GM19395 (cell line): ENCODE data around the gene ITGB1.

Experiments
- ATAC-seq: cut with Tn5 transposase; IDR thresholded peaks from one replicate; pipeline ENCODE4 v1.9.1; 2021; ENCODE audit warnings: mild to moderate bottlenecking, moderate library complexity; ENCODE audit not compliant: unreplicated experiment

ITGB1 gene

DNA sequence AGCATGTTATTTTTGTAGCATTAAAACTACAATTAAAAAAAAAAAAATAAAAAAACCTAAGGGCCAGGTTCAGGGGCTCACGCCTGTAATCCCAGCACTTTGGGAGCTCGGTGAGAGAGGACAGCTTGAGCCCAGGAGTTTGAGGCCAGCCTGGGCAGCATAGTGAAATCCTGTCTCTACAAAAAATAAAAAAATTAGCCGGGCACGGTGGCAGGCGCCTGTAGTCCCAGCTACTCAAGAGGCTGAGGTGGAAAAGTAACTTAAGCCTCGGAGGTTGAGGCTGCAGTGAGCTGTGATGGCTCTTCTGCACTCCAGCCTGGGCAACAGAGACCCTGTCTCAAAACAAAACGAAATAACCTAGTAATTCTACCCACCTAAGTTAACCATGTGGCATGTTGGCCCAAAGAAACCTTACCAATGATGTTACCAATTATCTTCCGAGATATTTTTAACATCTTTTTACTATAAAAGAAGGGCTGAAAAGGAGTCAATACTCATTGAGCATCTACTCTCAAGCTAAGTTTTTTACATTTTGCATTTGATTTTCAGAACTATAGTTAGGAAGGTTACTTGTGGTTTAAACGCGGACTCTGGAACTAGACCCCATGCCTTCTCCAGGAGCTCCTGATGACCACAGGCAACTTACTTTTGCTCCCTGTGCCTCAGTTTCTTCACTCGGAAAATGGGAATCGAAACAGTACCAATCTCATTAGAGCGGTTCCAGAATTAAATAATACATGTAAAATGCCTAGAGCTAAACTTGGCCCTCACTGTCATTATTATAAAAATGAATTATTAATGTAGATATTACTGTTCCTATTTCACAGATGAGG is 1.4 kb downstream of the ITGB1 start:
- no peak for ATAC-seq

- no peak for ATAC-seq
Observed at GRCh38 chr10:32955790-32956189, 2.2 kb downstream of the ITGB1 start.

GRCh38 chr10:32955299-32955772 is 2.7 kb downstream of the ITGB1 start:
- ATAC-seq, result no peak

DNA sequence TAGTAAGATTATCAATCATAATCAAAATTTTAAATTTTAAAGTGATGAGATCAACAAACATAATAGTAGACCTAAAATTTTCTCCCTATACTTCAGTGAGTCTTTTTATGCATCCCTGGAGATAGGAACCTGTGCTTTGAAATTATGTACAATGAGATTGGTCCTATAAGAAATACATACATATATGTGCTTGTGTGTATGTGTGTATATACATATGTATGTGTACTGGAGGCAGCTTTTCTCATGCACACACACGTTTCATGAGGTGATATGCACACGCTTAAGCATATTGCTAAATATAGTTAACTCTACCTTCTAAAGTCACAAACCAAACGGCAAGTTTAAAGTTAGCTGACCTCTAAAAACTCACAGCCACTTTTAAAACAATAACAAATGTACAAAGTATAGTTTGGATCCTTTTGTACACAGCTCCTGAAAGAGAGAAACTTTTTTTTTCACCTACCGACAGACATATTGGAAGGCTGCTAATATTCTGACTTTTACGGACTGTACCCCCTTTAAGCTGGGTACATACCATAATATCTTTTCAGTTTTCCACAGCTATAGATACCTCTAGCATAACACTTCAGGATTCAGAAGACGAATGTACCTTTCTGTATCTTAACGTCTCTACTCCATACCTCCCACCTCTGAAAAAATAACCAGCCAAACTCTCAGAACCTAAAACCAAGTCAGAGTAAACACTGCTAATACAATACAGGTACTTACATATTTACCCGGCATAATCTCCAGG is 3.3 kb downstream of the ITGB1 start:
- ATAC-seq, result no peak

- ATAC-seq, result no peak
Observed at GRCh38 chr10:32954080-32954479, 4.0 kb downstream of the ITGB1 start.

- no peak for ATAC-seq
Observed at GRCh38 chr10:32953277-32953927, 4.6 kb downstream of the ITGB1 start.

GRCh38 chr10:32952541-32953276 is 5.3 kb downstream of the ITGB1 start:
- no peak for ATAC-seq

DNA sequence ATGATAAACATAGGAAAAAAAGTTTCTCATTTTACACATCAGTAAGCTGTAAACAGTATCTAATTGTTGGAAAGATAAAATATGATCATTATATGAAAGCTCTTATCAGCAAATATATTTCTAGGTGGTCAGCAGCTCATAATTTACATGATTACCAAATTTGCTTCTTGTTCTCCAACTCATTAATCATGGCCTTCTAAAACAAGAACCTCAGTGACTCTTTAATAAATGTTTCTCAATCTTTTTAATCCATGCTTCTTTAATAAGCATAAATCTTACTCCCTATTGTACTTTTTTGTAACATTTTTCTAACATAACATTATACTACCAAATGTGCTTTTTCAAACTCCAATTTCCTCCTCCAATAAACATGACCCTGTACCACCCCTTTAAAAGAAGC is 5.9 kb downstream of the ITGB1 start:
- ATAC-seq, result no peak

DNA sequence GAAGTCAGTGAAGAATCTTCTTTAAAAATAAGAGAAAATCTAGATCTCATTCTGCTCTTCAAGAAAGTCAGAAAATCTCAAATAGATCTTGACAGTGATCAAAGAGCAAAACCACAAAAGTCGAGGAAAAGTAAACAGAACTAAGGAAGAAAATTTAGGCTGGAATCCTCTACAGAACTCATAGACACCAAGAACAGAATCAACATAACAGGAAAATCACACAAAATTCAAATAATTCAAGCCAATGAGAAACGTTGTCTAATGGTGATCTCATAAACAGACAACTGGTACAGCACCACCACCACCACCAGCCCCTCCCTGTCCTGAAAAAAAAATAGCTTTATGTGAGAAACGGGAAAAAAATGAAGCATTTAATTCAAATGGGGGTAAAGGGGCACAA is 6.9 kb downstream of the ITGB1 start:
- ATAC-seq, result no peak

GRCh38 chr10:32950591-32951108 is 7.4 kb downstream of the ITGB1 start:
- ATAC-seq, result no peak

DNA sequence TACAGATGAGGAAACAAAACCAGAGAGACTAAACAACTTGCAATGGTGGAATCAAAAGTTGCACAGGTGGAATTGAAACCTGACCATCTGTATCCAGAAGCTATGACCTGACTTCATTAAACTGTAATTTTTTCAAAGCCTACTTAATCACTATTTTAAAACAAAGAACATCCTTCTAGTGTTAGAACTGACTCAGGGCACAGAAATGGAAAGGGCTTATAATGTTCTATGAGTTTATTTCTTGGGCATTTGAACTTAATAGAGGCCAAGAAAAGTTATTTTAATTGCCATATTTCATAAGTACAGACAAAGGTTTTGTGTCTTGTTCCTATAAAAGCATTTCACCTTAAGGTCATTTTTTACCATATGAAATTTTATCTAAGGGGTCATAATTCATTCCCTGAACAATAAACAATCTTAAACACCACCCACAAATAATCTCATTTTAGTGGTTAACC is 8.8 kb downstream of the ITGB1 start:
- peak; percentile 44 for ATAC-seq

DNA sequence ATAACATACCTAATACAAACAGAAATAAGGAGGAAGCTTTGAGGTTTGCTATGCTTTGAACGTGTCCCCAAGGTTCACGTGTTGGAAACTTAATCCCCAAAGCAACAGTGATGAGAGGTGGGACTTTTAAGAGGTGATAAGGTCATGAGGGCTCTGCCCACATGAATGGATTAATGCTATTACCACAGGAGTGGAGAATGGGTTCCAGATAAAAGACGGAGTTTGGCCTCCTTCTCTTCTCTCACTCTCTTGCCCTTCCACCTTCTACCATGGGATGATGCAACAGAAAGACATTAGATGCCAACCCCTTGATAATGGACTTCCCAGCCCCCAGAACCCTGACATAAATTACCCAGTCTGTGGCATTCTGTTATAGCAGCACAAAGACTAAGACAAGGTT is 9.6 kb downstream of the ITGB1 start:
- ATAC-seq, result no peak

DNA sequence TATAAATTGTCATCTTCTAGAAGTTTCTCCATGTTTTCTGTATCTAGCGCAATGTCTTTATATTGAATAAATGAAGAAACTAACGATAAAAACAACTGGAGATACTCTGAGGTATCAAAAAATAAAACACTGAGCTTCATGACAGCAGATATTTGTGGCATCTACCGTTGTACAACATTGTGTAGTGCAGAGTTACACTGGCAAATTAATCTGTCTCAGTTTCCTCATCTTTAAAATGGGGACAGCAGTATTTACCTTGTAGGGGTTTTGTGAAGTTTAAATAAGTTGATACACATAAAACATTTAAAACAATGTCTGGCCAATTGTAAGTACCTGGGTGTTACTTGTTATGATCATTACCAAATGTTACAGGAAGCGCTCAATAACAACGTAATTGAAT is 10.4 kb downstream of the ITGB1 start:
- ATAC-seq, result no peak

GRCh38 chr10:32946108-32946507 is 11.9 kb downstream of the ITGB1 start:
- ATAC-seq, result no peak

DNA sequence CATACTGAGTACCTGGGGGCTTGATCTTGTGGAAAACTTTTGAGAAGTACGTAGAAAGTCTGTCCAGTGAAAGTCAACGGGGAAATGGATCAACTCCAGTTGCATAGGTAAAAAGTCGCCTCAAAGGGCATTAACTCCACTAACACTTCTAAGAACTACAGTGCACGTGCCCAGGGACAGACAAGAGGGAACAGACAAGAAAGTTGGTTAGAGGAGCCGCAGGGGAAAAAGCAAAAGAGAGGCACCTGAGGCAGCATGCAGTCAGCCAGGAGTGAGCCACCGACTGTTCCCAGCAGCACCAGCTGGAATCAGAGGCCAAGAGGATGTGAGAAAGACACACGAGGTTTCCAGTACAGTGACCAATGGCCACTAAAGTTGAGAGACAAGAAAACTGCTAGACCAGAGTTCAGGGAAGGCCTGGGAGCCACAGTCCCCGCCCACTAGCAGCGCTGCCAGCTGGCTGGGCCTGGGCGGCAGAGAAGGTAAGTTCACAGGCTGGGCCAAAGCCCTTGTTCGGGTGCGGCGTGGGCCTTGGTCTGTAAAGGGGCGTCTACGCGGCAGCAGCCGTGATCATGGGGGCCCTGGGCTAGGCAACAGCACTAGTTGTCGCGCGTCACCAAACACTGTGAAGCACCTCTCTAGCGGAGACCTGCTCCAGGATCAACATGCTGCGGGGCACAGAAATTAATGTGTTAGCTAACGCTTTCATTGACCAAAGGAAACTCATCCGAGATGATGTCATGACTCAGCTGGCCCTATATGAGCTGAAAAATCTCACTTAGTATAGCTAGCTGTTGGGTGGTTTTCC is 14.0 kb downstream of the ITGB1 start:
- ATAC-seq, result peak; percentile 13

GRCh38 chr10:32943395-32943794 is 14.6 kb downstream of the ITGB1 start:
- peak; percentile 57 for ATAC-seq

GRCh38 chr10:32942081-32942480 is 15.9 kb downstream of the ITGB1 start:
- no peak for ATAC-seq

- no peak for ATAC-seq
Observed at GRCh38 chr10:32941357-32941756, 16.7 kb downstream of the ITGB1 start.
